Panc1 (cell line): Measurements from ENCODE around the gene ABCB1. TPM values are rescaled to one million over a fixed set of nuclear protein-coding genes. Genes with fewer than 3 reads are reported as not detected.
"Not testable (repeated sequence)": the region's sequence is repeated elsewhere in the genome, so short reads cannot be mapped to it uniquely, and the experiment has no call there.

Experiments
- ATAC-seq: fragments of 200-7000 bp; cut with Tn5 transposase; 2 replicates; pipeline ENCODE4 v1.9.1; 2020; ENCODE audit warnings: mild to moderate bottlenecking, moderate library complexity
- BruUV-seq: library from RNA; stranded (reverse); fragments of 400-500 nt; replicated peaks from 2 replicates; lab custom pipeline; 2021; lab: Mats Ljungman, UMichigan
- CTCF ChIA-PET: fragments of 300-600 bp; sonication (Branson Sonifier 250); formaldehyde crosslinking; loops from one replicate; lab custom pipeline; 2022; ENCODE audit warnings: antibody characterized with exemption; lab: Charles Lee
- POLR2A ChIA-PET: fragments of 300-600 bp; sonication (Branson Sonifier 250); formaldehyde crosslinking; loops from one replicate; lab custom pipeline; 2022; ENCODE audit warnings: antibody characterized with exemption; lab: Charles Lee
- DNase-seq: peaks from one replicate; pipeline ENCODE4 v3.0.0-alpha.2; 2010; ENCODE audit warnings: low read depth, low spot score
- H3K27ac ChIP-seq: 2 replicates; pipeline ENCODE4 v1.5.1; 2011; ENCODE audit warnings: mild to moderate bottlenecking, low read length, inconsistent platforms
- H3K27me3 ChIP-seq: fragments of 200-500 bp; sonication (Bioruptor generic); 2 replicates; pipeline ENCODE4 v1.6.0; 2014; ENCODE audit warnings: low read length, inconsistent platforms; ENCODE audit not compliant: control insufficient read depth, insufficient read depth
- H3K36me3 ChIP-seq: fragments of 200-500 bp; sonication (Bioruptor generic); 2 replicates; pipeline ENCODE4 v1.5.1; 2014; ENCODE audit warnings: inconsistent platforms, mild to moderate bottlenecking, low read length, moderate library complexity; ENCODE audit not compliant: control insufficient read depth, insufficient read depth
- H3K4me1 ChIP-seq: 2 replicates; pipeline ENCODE4 v1.5.1; 2011; ENCODE audit warnings: inconsistent platforms, mild to moderate bottlenecking, low read length, moderate library complexity; ENCODE audit not compliant: control insufficient read depth, insufficient read depth
- H3K4me3 ChIP-seq, 2 experiments: 2 replicates each; pipeline ENCODE4 v1.5.1; 2011 to 2012; ENCODE audit warnings: low read depth in 2 of 2, low read length in 2 of 2, mild to moderate bottlenecking in 2 of 2, inconsistent platforms in 1 of 2, moderate library complexity in 1 of 2
- H3K9me3 ChIP-seq: fragments of 200-500 bp; sonication (Bioruptor generic); 2 replicates; pipeline ENCODE4 v1.5.1; 2014; ENCODE audit warnings: low read depth, mild to moderate bottlenecking, inconsistent platforms, low read length, moderate library complexity; ENCODE audit not compliant: control insufficient read depth, insufficient read depth
- CTCF ChIP-seq: fragments of 450-650 bp; IDR thresholded peaks from 2 replicates; pipeline ENCODE4 v1.5.1; 2017; ENCODE audit warnings: mild to moderate bottlenecking
- POLR2AphosphoS5 ChIP-seq: IDR thresholded peaks from 2 replicates; pipeline ENCODE4 v1.6.1; 2012; ENCODE audit warnings: mild to moderate bottlenecking, low read depth, low read length, moderate library complexity
- REST ChIP-seq, 2 experiments: IDR thresholded peaks; 2 replicates each; pipeline ENCODE4 v1.6.1; 2011 to 2012; ENCODE audit warnings: low read depth in 2 of 2, control low read depth in 1 of 2, low read length in 1 of 2, mild to moderate bottlenecking in 1 of 2, moderate library complexity in 1 of 2; ENCODE audit not compliant: insufficient read depth in 1 of 2
- SIN3A ChIP-seq: IDR thresholded peaks from 2 replicates; pipeline ENCODE4 v1.6.1; 2012; ENCODE audit warnings: low read depth, mild to moderate bottlenecking, low read length, moderate library complexity, borderline replicate concordance; ENCODE audit not compliant: insufficient read depth
- TCF7L2 ChIP-seq: IDR thresholded peaks from 2 replicates; pipeline ENCODE4 v1.6.1; 2011; ENCODE audit warnings: mild to moderate bottlenecking, low read depth, low read length, inconsistent platforms
- in situ Hi-C: cut with HindIII; loops from 2 replicates; pipeline ENCODE4 v1.10.0; 2016; ENCODE audit warnings: low sequenced_read_pairs, low pct_unique_long_range_greater_than_20kb
- intact Hi-C: fragments of 100-400 bp; cut with micrococcal nuclease; formaldehyde crosslinking; loops from one replicate; pipeline ENCODE4 v1.10.0; 2022; ENCODE audit not compliant: unreplicated experiment
- total RNA-seq: library from RNA; stranded (reverse); gene quantifications from one replicate; pipeline ENCODE4 v1.2.1, GENCODE V29; 2021; ENCODE audit not compliant: unreplicated experiment

ABCB1 gene
- total RNA-seq, 1 experiment from 2014 or later = 0.67 TPM

- ChIA-PET CTCF (no interaction called here), POLR2A (no interaction called here)
- in situ Hi-C loops (no loop called here), intact Hi-C loops (no loop called here)
- no peaks in the 10 kb centered on the region; the same call in 1 of the 2 replicates for H3K27me3 ChIP-seq
- no peaks in the 10 kb centered on the region for H3K9me3 ChIP-seq
- no TSS peak for BruUV-seq
- no peak for ATAC-seq
- H3K36me3 ChIP-seq = no peaks in the 10 kb centered on the region
- DNase-seq = no peak
- no peaks in the 10 kb centered on the region for H3K4me1 ChIP-seq
- H3K4me3 ChIP-seq = no peak overlapping the region
- no peak for TF ChIP-seq CTCF
- TF ChIP-seq POLR2AphosphoS5 = no peak
- no peak for TF ChIP-seq SIN3A
- no peak for TF ChIP-seq TCF7L2
- no peak overlapping the region for H3K27ac ChIP-seq
Measured at GRCh38 chr7:87463982-87464381, 136.7 kb downstream of the ABCB1 start.

- in situ Hi-C loops, intact Hi-C loops, POLR2A ChIA-PET, H3K36me3 ChIP-seq, H3K4me3 ChIP-seq, H3K4me1 ChIP-seq, H3K27ac ChIP-seq, CTCF ChIA-PET, ATAC-seq, BruUV-seq, DNase-seq, H3K9me3 ChIP-seq, H3K27me3 ChIP-seq: not testable (repeated sequence)
Measured at GRCh38 chr7:87460444-87460843, 140.2 kb downstream of the ABCB1 start.

- ChIA-PET POLR2A (no interaction called here), CTCF (no interaction called here)
- H3K27me3 ChIP-seq = peaks cover 6% of the 10 kb centered on the region; the same call in 1 of the 2 replicates
- H3K4me1 ChIP-seq = no peaks in the 10 kb centered on the region
- H3K36me3 ChIP-seq = no peaks in the 10 kb centered on the region
- DNase-seq (no peak), ATAC-seq (no peak)
- TF ChIP-seq CTCF (no peak), POLR2AphosphoS5 (no peak), TCF7L2 (no peak), SIN3A (no peak), REST (IDR thresholded peaks at IDR 0.05; ENCODE audit: insufficient read depth in 1 of 2, low read depth in 2 of 2, low read length in 1 of 2) (no peak)
- in situ Hi-C loops (no loop called here), intact Hi-C loops (no loop called here)
- H3K4me3 ChIP-seq = no peak overlapping the region
- no TSS peak for BruUV-seq
- no peaks in the 10 kb centered on the region for H3K9me3 ChIP-seq
- H3K27ac ChIP-seq = no peak overlapping the region
Measured at GRCh38 chr7:87459941-87460340, 140.7 kb downstream of the ABCB1 start.
